Measurements from ENCODE around the gene UNC45B. TPM values are rescaled to one million over a fixed set of nuclear protein-coding genes. Genes with fewer than 3 reads are reported as not detected.

Gene UNC45B
- total and polyA plus RNA-seq, 2 of the 8 experiments (the other 6 are each of a cell fraction or from before 2014, with no cell fraction given) = 0.06 to 0.15 TPM

GRCh38 chr17:35121315-35121714, 26.3 kb upstream of the UNC45B start, which contains the start of gene FNDC8 (continued):
- no peak for TF ChIP-seq ATF2 (IDR thresholded peaks at IDR 0.05; ENCODE audit: low read length)
- TF ChIP-seq JUND (IDR thresholded peaks at IDR 0.05; ENCODE audit: low read length) = no peak
- no peak for TF ChIP-seq PHF8 (conservative IDR thresholded peaks at IDR 0.05; ENCODE audit: low read depth, low read length)
